GM12801 (cell line): ENCODE data around the gene BCL6.

Source experiments
- TF ChIP-seq, protein P1 (sequence below): IDR thresholded peaks from one replicate; pipeline ENCODE4 v1.5.1; 2011; ENCODE audit warnings: control low read depth; ENCODE audit not compliant: insufficient read length; ENCODE audit errors: extremely low read depth

BCL6 gene

DNA sequence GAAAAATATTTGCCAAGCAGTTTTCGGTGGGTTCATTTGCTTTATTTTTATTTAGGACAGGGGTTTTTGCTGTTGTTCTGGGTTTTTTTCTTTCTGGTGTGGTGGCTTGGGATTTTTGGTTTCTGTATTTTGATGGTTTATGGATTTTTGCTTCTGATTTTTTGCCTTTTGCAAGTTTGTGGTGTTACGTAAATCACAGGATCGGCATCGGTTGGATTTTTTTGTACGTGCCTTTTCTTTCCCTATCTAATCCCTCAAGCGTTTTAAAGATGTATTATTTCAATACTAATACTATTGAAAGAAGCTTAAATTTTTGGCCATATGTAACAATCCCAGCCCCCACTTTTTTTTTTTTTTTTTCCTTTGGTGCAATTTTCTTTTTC is 782 bp upstream of the BCL6 start:
- TF ChIP-seq, protein P1, sequence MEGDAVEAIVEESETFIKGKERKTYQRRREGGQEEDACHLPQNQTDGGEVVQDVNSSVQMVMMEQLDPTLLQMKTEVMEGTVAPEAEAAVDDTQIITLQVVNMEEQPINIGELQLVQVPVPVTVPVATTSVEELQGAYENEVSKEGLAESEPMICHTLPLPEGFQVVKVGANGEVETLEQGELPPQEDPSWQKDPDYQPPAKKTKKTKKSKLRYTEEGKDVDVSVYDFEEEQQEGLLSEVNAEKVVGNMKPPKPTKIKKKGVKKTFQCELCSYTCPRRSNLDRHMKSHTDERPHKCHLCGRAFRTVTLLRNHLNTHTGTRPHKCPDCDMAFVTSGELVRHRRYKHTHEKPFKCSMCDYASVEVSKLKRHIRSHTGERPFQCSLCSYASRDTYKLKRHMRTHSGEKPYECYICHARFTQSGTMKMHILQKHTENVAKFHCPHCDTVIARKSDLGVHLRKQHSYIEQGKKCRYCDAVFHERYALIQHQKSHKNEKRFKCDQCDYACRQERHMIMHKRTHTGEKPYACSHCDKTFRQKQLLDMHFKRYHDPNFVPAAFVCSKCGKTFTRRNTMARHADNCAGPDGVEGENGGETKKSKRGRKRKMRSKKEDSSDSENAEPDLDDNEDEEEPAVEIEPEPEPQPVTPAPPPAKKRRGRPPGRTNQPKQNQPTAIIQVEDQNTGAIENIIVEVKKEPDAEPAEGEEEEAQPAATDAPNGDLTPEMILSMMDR, result no peak

DNA sequence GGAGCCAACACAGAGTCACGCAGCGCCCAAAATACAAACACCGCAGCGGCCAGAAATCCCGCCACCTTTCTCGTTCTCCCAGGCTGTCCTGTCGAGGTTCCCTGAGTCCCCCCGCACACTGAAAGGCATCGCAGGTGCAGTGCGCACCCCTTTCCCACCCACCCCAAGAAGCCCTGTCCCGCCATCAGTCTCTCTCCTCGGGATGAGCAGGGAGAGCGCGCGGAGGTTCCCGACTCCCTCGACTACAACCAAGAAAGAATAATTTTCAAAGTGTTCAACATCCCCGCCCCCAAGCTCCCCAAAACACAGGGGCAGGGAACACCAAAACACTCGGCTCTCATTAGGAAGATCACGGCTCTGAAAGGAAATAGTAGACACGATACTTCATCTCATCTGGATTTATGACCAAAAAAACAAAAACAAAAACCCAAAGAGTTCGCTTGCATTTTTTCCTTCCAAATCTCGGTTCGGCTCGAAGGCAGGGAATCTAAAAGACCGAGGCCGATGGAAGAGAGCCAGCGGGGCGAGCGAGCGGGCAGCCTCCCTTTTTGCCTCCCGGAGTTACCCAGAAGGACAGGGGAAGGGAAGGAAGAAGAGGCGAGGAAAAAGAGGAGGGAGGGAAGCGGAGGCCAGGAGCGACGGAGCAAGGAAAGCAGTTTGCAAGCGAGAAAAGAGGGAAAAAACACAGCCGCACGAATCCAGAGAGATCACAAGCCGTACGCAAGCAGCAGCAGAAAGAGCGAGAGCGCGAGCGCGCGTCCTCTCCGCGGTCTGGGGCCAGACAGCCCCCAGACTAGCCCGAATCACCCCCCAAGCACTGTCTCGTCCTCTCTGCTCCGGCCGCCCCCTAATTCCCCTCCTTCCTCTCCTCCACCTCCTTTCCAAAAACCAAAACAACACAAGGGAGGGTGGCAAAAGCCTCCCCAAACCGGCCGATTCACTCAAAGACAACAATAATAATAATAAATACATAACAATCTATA is 808 bp downstream of the BCL6 start:
- TF ChIP-seq, protein P1, result no peak

DNA sequence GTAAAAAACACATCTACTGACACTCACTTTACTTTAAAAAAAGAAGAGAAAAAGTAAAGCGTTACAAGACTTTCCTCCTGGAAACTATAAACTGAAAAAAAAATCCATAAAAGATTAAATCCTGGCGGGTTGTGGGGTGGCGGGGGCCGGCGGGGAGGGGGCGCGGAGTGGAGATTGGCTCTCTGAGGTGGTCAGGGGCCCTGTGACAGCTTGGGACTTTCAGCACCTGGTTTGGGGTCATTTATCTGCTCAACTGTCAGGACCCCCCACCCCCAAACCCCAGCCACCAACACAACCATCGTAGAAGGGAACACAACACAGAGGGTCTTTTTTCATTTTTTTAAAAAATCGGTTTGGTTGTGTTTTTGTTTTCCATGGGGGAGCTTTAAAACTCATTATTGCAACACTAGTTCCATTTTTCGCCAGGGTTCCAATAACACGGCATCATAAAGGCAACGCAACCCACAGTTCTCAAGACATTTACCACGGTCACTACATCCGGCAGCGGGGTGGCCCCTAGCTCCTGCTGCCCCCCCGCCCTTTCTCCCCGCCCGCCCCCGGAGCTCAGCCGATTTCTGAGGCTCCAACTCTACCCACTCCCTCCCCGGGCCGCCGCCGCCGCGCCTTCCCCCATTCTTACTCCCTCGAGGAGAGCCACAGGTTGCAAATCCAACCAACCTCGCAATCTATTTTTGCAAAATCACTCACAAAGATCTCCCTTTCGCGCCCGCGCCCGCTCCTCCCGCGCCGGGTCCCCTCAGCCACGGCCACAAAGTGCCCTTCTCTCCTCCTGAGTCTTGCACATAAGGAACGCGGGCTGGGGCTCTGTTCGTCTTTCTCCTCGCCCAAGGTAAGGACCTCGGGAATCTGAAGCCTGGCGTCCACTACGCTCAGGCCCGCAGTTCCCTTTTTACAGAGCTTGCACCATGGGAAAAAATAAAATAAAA is 1.8 kb downstream of the BCL6 start:
- TF ChIP-seq, protein P1, result no peak

DNA sequence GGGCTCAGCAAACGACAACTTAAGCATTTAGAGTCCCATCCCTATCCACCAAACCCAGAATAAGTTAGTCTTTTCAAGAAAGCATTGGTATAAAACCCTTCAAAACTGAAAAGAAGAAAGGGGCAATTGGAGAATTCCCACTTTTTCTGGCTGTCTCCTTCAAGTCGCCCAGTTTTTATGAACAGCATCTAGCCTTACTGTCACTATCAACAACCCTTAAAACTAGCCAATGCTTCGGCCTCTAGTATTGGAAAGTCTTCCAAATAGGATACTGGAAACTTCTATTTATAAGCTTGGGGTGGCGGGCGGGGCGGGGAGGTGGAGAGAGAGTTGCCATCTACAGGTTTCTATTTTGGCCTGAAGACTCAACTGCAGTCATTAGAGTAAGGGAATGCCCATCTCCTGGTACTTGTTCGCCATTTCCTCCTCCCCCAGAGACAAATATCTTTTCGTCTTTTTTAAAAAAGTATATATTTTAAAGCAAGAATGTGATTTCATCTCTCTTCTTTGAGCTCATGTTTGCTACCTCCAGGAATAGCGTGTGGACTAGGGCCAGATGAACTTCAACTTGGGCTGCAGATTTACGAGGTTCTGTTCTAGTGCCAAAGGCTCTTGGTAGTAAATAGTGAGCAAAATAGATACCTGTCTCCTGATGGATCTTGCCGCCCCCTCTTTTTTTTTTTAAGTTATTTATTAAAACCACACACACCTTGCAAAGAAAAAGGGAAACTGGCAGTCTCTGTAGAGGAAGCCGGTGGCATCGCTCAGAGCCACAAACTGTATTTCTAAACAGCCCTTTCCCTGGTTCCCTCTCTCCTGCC is 2.7 kb downstream of the BCL6 start:
- TF ChIP-seq, protein P1, result no peak

DNA sequence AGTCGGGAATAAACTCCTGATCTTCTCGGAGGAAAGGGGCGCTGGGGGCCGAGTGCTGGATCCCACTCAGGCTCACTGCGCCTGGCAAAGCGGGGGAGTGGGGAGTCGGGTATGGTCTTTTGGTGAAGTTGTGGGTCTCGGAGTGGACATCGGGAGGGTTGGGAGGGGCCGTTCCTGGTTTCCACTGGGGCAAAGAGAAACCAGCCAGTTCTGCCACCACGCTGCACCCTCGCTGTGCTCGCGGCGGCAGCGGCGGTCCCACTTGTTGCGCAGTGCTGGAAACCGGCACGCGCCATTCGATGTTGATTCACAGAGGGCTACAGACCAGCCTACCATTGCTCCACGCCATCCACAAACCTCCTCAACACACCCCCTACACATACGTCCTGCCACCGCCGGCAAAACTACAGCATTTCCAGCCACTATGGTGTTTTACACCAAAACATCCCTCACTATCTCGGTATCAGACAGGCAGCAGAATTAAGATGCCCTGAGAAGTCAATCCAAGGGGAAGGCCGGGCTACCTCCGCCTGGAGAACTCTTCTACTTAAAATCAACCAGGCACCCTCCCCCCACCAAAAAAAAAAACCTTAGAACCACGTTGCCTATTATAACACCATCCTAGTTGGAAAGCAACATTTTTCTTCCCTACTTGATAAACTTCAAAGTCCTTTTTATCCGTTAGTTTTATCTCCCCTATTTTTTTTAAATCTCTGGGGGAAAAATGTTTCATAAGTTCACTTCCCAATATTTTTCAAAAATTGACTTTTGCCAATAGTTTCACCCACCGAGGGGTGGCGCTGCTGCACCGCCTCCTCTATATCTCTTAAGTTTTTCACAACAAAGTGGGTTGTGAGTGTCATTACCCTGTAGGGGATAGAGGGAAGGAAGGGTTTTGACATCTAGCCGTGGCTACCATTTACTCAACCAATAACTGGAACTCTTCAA is 3.6 kb downstream of the BCL6 start:
- TF ChIP-seq, protein P1, result no peak
